Neuronal stem cell (in vitro differentiated cells): ENCODE results near the gene TRAPPC3.
A peak's percentile ranks its signal among the peaks of the same experiment; 100 is the strongest.

Experiments
- DNase-seq: peaks from one replicate; pipeline ENCODE4 v3.0.0-alpha.2; 2013; ENCODE audit warnings: low spot score
- H2AFZ ChIP-seq: one replicate; pipeline ENCODE4 v1.6.1; 2013; ENCODE audit warnings: mild to moderate bottlenecking, low read length, inconsistent platforms
- H2AK5ac ChIP-seq: 2 replicates; pipeline ENCODE4 v1.6.1; 2013; ENCODE audit warnings: low read depth, mild to moderate bottlenecking, inconsistent platforms, low read length, moderate library complexity, mixed read lengths
- H2BK120ac ChIP-seq: 2 replicates; pipeline ENCODE4 v1.6.1; 2013; ENCODE audit warnings: low read depth, mild to moderate bottlenecking, inconsistent platforms, low read length, moderate library complexity, mixed read lengths
- H2BK12ac ChIP-seq: one replicate; pipeline ENCODE4 v1.6.1; 2013; ENCODE audit warnings: low read length, inconsistent platforms
- H2BK15ac ChIP-seq: 2 replicates; pipeline ENCODE4 v1.6.1; 2013; ENCODE audit warnings: mild to moderate bottlenecking, low read length, inconsistent platforms, mixed read lengths
- H2BK5ac ChIP-seq: one replicate; pipeline ENCODE4 v1.6.1; 2013; ENCODE audit warnings: inconsistent platforms, mild to moderate bottlenecking, low read length, moderate library complexity
- H3K14ac ChIP-seq: one replicate; pipeline ENCODE4 v1.6.1; 2013; ENCODE audit warnings: low read length, inconsistent platforms
- H3K18ac ChIP-seq: 2 replicates; pipeline ENCODE4 v1.6.1; 2013; ENCODE audit warnings: low read length, inconsistent platforms
- H3K23ac ChIP-seq: 2 replicates; pipeline ENCODE4 v1.6.1; 2013; ENCODE audit warnings: low read depth, mild to moderate bottlenecking, mixed read lengths, low read length, inconsistent platforms; ENCODE audit not compliant: poor library complexity
- H3K27ac ChIP-seq: replicated peaks from 3 replicates; pipeline ENCODE4 v1.5.1; 2013; ENCODE audit warnings: low read length, inconsistent platforms
- H3K27me3 ChIP-seq, 3 experiments: 2 replicates each; pipeline ENCODE4 v1.6.1; 2013; ENCODE audit warnings: low read length in 3 of 3, mild to moderate bottlenecking in 2 of 3, inconsistent platforms in 1 of 3, low read depth in 1 of 3, mixed read lengths in 1 of 3, moderate library complexity in 1 of 3; ENCODE audit not compliant: control insufficient read depth in 3 of 3, insufficient read depth in 3 of 3
- H3K36me3 ChIP-seq, 2 donors: replicated peaks in 1 of 2; 2 replicates each; pipeline ENCODE4 v1.6.1; 2013; ENCODE audit warnings: low read length in 2 of 2; ENCODE audit not compliant: control insufficient read depth in 2 of 2, insufficient read depth in 2 of 2
- H3K4ac ChIP-seq: 2 replicates; pipeline ENCODE4 v1.6.1; 2013; ENCODE audit warnings: inconsistent platforms, mild to moderate bottlenecking, low read length, moderate library complexity
- H3K4me1 ChIP-seq, 2 donors: 1 replicate in 1 of 2; 2 replicates in 1 of 2; pipeline ENCODE4 v1.6.1; 2013; ENCODE audit warnings: low read length in 2 of 2, low read depth in 1 of 2; ENCODE audit not compliant: control insufficient read depth in 2 of 2, insufficient read depth in 1 of 2
- H3K4me2 ChIP-seq: one replicate; pipeline ENCODE4 v1.6.1; 2013; ENCODE audit warnings: mild to moderate bottlenecking, low read length, inconsistent platforms; ENCODE audit not compliant: insufficient read depth, poor library complexity, severe bottlenecking
- H3K4me3 ChIP-seq, 2 donors: 2 replicates each; pipeline ENCODE4 v1.5.1; 2013; ENCODE audit warnings: low read length in 2 of 2, mild to moderate bottlenecking in 2 of 2, inconsistent platforms in 1 of 2, moderate library complexity in 1 of 2
- H3K79me1 ChIP-seq: one replicate; pipeline ENCODE4 v1.6.1; 2013; ENCODE audit warnings: low read depth, mild to moderate bottlenecking, inconsistent platforms, low read length, moderate library complexity
- H3K9ac ChIP-seq: one replicate; pipeline ENCODE4 v1.6.1; 2013; ENCODE audit warnings: mild to moderate bottlenecking, low read depth, low read length, inconsistent platforms; ENCODE audit not compliant: poor library complexity
- H3K9me3 ChIP-seq, 2 donors: replicated peaks in 1 of 2; 2 replicates each; pipeline versions ENCODE3 to v1.6.1; 2013; ENCODE audit warnings: low read length in 2 of 2, mild to moderate bottlenecking in 2 of 2, inconsistent platforms in 1 of 2, low read depth in 1 of 2, mixed read lengths in 1 of 2, moderate library complexity in 1 of 2; ENCODE audit not compliant: control insufficient read depth in 2 of 2, insufficient read depth in 1 of 2
- H4K8ac ChIP-seq: one replicate; pipeline ENCODE4 v1.6.1; 2013; ENCODE audit warnings: low read depth, mild to moderate bottlenecking, inconsistent platforms, low read length, moderate library complexity
- H4K91ac ChIP-seq: one replicate; pipeline ENCODE4 v1.6.1; 2013; ENCODE audit warnings: low read length, low read depth, mild to moderate bottlenecking, inconsistent platforms; ENCODE audit not compliant: poor library complexity
- WGBS, 2 donors: extraction: QIAGEN DNeasy Blood & Tissue Kit; methylation state at CpG; one replicate each; pipeline ENCODE4 v1.1.7; 2013; ENCODE audit warnings: missing lambda C conversion rate in 2 of 2, mixed read lengths in 1 of 2; ENCODE audit not compliant: insufficient read length in 2 of 2, insufficient replicate concordance in 1 of 2; ENCODE audit errors: extremely low coverage in 2 of 2; 5-methylcytosine and 5-hydroxymethylcytosine counted together

Gene TRAPPC3

DNA sequence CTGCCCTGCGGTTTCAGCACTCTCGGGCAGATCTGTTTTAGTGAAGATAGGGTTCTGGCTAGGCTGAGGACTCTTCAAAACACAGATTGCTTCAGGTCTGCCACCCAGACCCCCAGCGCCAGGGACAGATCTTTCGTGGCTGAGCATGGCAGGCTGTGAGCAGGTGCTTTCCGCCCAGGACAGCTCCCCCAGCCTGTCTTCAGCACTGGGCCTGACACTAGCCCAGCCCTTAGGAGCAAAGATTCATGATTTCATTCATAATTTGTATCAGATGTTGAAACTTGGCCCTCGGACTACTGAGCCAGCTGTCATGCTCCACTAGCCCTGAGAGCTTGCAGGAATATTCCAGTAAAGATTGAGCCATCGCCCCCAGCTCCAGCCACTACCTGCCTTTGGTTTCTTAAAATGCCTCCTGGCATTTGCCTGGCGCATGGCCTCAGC lies 54.6 kb downstream of the TRAPPC3 start:
- no peak overlapping the region for H3K23ac ChIP-seq
- no peaks in the 10 kb centered on the region for H3K9me3 ChIP-seq
- H2BK12ac ChIP-seq, result no peak overlapping the region
- H2AK5ac ChIP-seq, result no peak overlapping the region
- no peak for DNase-seq
- H3K4ac ChIP-seq, result no peak overlapping the region
- no peak overlapping the region for H3K9ac ChIP-seq
- peaks cover 1 to 9% of the 10 kb centered on the region in 2 donors for H3K4me1 ChIP-seq
- no peak overlapping the region for H3K27ac ChIP-seq
- H2BK15ac ChIP-seq, result no peak overlapping the region
- H3K18ac ChIP-seq, result no peak overlapping the region
- H4K8ac ChIP-seq, result no peak overlapping the region
- H4K91ac ChIP-seq, result no peak overlapping the region
- peak overlapping the region in 1 of 2 donors; percentile 11 for H3K4me3 ChIP-seq
- H3K4me2 ChIP-seq, result no peak overlapping the region
- no peak overlapping the region for H2BK5ac ChIP-seq
- no peaks in the 10 kb centered on the region for H3K27me3 ChIP-seq
- no peak overlapping the region for H2BK120ac ChIP-seq
- WGBS, 2 donors, result no CpG with 5 or more reads among the region's 8 CpGs
- H3K79me1 ChIP-seq, result peaks cover 8% of the 10 kb centered on the region
- H3K36me3 ChIP-seq, result peaks cover 41 to 68% of the 10 kb centered on the region in 2 donors
- H3K14ac ChIP-seq, result no peak overlapping the region
- H2AFZ ChIP-seq, result no peak overlapping the region

DNA sequence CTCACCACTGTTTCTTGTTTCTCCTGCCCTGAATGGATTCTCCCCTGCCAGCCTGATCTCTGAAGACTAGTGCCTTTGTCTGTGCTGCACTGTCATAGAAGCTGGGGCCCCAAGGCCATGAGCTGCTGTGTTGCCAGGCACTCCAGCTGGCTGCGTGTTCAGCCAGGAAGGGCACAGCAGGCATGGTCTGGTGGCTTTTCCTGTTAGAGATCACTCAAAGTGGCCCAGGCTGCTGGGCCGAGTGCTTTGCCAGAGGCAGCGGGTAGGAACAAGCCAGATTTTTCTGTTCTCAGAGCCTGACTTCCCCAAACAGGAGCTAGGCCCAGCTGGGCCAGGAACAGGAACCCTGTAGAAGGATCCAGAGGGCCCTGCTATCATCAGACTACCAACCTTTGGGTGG lies 55.4 kb downstream of the TRAPPC3 start:
- Histone ChIP-seq H2AFZ (no peak overlapping the region), H3K27ac (no peak overlapping the region), H3K36me3 (peaks cover 41 to 68% of the 10 kb centered on the region in 2 donors), H3K79me1 (peaks cover 15% of the 10 kb centered on the region), H2AK5ac (no peak overlapping the region), H2BK12ac (no peak overlapping the region), H3K18ac (no peak overlapping the region), H4K91ac (no peak overlapping the region), H4K8ac (no peak overlapping the region), H3K27me3 (no peaks in the 10 kb centered on the region), H2BK5ac (no peak overlapping the region), H3K4ac (no peak overlapping the region), H3K23ac (no peak overlapping the region), H2BK120ac (no peak overlapping the region), H3K4me3 (no peak overlapping the region), H3K4me2 (no peak overlapping the region), H3K9me3 (no peaks in the 10 kb centered on the region), H2BK15ac (no peak overlapping the region), H3K14ac (no peak overlapping the region), H3K9ac (no peak overlapping the region), H3K4me1 (peaks cover 4 to 11% of the 10 kb centered on the region in 2 donors)
- no CpG with 5 or more reads among the region's 3 CpGs for WGBS, 2 donors
- DNase-seq, result no peak

DNA sequence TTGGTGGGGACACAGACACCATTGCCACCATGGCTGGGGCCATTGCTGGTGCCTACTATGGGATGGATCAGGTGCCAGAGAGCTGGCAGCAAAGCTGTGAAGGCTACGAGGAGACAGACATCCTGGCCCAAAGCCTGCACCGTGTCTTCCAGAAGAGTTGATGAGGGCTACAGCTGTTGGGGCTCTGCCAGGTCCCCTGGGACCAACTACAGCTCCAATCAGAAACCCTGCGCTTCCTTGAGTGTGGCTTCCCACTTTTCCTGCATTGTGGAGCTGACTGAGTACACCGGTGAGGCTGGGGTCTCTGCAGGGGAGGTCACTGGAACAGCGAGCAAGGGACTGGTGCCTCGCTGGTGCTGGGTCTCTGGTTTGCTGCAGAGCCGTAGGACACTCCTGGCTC lies 56.1 kb downstream of the TRAPPC3 start:
- H3K36me3 ChIP-seq, result peaks cover 41 to 68% of the 10 kb centered on the region in 2 donors
- H2BK5ac ChIP-seq, result no peak overlapping the region
- H2BK12ac ChIP-seq, result no peak overlapping the region
- no peak overlapping the region for H3K27ac ChIP-seq
- no peak overlapping the region for H3K4ac ChIP-seq
- H3K4me1 ChIP-seq, result peaks cover 7 to 14% of the 10 kb centered on the region in 2 donors
- H3K79me1 ChIP-seq, result peaks cover 17% of the 10 kb centered on the region
- H2BK120ac ChIP-seq, result no peak overlapping the region
- no CpG with 5 or more reads among the region's 7 CpGs for WGBS, 2 donors
- no peak for DNase-seq
- H3K27me3 ChIP-seq, result no peaks in the 10 kb centered on the region
- H3K18ac ChIP-seq, result no peak overlapping the region
- H3K9ac ChIP-seq, result no peak overlapping the region
- H2BK15ac ChIP-seq, result no peak overlapping the region
- no peak overlapping the region for H4K8ac ChIP-seq
- no peak overlapping the region for H3K23ac ChIP-seq
- H3K4me3 ChIP-seq, result no peak overlapping the region
- H3K14ac ChIP-seq, result no peak overlapping the region
- H3K9me3 ChIP-seq, result no peaks in the 10 kb centered on the region
- no peak overlapping the region for H2AK5ac ChIP-seq
- no peak overlapping the region for H4K91ac ChIP-seq
- no peak overlapping the region for H3K4me2 ChIP-seq
- H2AFZ ChIP-seq, result no peak overlapping the region

DNA sequence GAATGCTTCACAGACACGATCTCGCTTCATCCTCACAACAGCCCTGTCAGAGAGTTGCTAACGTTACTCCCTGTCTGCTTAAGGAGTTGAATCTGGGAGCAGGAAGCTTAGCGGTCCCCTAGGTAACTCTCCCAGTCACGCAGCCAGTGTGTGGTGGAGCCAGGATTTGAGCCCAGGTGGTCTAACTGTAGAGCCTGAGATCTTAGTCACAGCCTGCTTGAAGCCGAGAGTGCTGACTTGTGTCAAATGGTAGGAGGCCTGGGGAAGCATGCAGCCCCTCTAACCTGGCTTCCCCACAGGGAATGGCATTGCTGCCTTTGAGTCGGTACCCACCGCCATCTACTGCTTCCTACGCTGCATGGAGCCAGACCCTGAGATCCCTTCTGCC lies 56.5 kb downstream of the TRAPPC3 start:
- Histone ChIP-seq H2BK120ac (no peak overlapping the region), H2BK15ac (no peak overlapping the region), H3K14ac (no peak overlapping the region), H2AK5ac (no peak overlapping the region), H4K8ac (no peak overlapping the region), H2BK12ac (no peak overlapping the region), H3K23ac (no peak overlapping the region), H3K18ac (no peak overlapping the region), H3K27me3 (no peaks in the 10 kb centered on the region), H3K4me2 (no peak overlapping the region), H3K4ac (no peak overlapping the region), H3K79me1 (peaks cover 18% of the 10 kb centered on the region), H2AFZ (no peak overlapping the region), H3K27ac (no peak overlapping the region), H3K9ac (no peak overlapping the region), H2BK5ac (no peak overlapping the region), H3K4me1 (peaks cover 8 to 14% of the 10 kb centered on the region in 2 donors), H3K4me3 (no peak overlapping the region), H4K91ac (no peak overlapping the region), H3K36me3 (peaks cover 43 to 68% of the 10 kb centered on the region in 2 donors), H3K9me3 (no peaks in the 10 kb centered on the region)
- DNase-seq, result no peak
- WGBS, 2 donors, result no CpG with 5 or more reads among the region's 9 CpGs
